NCI-H2227 (cell line): ENCODE measurements around the gene LMTK3.
"Not testable (repeated sequence)": the region's sequence is repeated elsewhere in the genome, so short reads cannot be mapped to it uniquely, and the experiment has no call there.

ENCODE experiments used
- DNase-seq: peaks from one replicate; lab custom pipeline; 2025; ENCODE audit not compliant: unreplicated experiment; lab: John Stamatoyannopoulos, UW

The LMTK3 gene

GRCh38 chr19:48490981-48491792 lies 20.4 kb downstream of the LMTK3 start:
- DNase-seq, result peak; percentile 68

DNA sequence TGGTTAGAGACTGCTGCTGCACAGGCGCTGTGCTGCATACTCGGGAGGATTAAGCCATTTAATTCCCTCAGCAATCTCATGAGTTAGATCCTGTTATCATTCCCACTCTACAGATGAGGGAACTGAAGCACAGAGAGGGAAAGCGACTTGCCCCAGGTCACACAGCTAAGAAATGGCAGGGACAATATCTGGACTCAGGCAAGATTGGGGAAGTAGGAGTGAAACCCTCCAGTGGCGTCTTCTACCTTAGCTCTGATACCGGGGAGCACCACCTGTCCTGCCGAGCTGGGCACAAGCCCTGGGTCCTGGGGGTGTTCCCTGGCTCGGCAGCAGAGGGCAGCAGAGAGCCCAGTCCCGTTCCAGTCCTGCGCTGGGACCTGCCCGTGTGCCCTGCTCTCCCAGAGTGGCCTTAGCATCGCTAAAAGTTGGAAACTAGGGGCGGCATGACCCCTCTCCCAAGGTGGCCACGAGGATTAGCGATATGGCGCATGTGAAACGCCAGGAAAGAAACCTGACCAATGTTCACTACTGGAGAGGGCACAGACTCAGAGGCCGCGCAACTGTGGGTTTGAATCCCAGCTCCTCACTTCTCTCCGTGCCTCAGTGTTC lies 21.9 kb downstream of the LMTK3 start:
- DNase-seq, result peak; percentile 53

GRCh38 chr19:48488478-48488877 lies 23.2 kb downstream of the LMTK3 start:
- not testable (repeated sequence) for DNase-seq

- no peak for DNase-seq
Measured at GRCh38 chr19:48487948-48488347, 23.7 kb downstream of the LMTK3 start.

DNA sequence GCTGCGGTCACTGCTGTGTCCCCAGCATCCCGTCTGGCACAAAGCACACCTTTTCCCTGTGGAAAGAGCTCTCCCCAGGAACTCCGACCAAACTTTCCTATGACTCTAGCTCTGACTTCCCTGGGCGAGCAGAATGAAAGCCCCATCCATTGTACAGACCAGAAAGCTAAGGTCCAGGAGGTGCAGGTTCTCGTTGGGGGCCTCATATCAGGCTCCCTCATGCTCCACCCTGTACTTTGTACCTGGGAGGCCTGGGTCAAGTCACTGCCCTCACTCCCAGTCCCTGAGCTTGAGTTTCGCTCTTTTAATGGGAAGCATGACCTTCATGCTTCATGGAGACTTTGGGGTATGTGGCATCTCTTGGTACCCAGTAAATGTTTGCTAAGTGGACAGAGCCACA lies 24.1 kb downstream of the LMTK3 start:
- DNase-seq, result no peak

- DNase-seq, result not testable (repeated sequence)
Measured at GRCh38 chr19:48486706-48487105, 24.9 kb downstream of the LMTK3 start.

- no peak for DNase-seq
Measured at GRCh38 chr19:48484931-48485612, 26.6 kb downstream of the LMTK3 start.

DNA sequence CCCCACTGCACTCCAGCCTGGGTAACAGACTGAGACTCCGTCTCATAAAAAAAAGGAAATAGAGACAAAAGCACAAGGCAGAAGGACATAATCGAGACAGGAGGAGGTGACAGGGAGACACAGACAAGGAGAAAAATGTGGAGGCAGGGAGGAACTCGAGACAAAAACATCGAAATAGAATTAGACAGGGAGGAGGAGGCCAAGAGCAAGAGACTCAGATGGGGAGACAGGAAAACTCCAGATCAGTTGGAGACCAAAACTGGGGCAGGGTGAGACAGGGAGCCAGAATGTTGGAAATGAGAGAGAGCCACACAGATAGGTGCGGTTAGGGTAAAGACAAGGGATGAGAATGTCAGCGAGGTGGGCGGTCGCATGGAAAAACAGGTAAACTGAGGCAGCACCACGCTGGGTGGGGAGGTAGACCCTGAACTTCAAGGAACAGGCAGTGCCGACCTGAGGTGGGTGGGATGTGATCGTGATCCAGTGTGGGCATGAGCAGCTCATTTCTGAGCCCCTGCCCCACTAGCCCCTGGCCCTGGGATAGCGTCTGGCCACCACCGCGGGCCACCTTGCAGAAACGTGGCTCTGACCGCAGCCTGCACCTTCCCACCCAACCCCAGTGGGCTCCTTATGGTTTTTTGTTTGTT lies 27.3 kb downstream of the LMTK3 start:
- DNase-seq, result no peak

- DNase-seq, result no peak
Measured at GRCh38 chr19:48483301-48483700, 28.3 kb downstream of the LMTK3 start.

DNA sequence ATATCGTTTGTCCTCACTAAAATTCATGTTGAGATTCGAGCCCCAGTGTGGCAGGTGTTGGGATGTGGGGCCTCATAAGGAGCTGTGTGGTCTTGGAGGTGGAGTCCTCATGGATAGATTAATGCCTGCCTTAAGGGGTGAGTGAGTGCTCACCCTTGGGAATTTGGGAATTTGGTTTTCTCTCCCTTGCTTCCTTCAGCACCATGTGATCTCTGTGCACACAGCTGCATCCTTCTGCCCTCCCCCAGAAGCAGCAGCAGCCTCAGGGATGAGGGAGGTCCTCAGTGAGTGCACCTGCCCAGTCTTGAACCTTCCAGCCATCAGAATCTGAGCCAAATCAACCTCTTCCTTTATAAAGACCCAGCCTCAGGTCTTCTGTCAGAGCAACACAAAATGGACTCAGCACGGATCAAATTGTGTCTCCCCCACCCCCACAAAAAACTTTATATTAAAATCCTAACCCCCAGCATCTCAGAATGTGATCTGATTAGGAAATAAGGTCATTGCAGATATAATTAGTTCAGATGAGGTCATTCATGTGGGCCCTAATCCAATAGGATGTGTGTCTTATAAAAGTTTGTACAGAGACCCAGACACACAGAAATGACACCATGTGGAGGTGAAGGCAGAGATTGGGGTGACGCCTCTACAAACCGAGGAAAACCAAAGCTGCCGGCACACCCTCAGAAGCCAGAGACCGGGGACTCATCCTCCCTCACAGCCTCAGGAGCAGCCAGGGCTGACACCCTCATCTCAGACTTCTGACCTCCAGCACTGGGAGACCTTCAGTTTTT lies 29.6 kb downstream of the LMTK3 start:
- no peak for DNase-seq

DNA sequence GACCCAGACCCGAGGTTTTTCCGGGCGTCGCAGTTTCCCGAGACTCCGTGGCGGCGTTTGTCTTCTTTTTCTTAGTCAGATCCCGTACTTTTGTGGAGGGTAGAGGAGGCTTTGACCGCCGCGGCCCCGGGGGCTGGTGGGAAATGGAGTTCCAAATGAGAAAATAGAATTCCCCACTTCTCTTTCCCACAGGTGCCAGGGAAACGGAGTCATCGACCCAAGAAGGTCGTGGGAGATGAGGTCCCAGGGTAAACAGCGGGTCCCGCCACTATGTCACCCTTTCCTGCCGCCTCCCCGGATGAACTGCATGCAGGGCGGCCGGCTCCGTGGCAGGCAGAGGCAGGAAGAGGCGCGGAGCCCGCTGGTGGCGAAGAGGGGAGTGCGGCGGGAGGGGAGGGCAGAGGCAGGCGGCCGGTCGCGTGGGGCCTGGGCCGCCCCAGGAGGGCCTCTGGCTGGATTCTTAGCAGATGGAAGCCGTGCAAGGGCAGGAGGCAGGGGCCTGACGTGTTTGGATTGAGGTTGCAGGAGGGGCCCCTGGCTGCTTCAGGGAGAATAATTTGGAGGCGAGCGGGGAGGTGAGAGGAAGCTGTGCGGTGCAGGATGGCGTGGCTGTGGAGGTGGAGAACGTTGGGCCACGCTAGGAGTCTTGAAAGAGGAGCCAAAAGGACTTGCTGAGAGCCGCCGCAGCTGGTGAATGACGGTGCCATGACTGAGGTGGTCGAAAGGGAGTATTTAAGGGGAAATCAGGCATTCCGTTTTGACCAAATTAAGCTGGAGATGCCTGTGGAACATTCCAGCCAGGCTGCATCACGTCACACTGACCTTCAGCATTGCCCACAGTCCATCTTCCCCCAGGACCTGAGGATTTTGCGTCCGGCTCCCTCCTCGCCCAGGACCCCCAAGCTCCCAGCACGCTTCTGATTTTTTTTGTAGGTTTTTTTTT lies 30.8 kb downstream of the LMTK3 start:
- no peak for DNase-seq

DNA sequence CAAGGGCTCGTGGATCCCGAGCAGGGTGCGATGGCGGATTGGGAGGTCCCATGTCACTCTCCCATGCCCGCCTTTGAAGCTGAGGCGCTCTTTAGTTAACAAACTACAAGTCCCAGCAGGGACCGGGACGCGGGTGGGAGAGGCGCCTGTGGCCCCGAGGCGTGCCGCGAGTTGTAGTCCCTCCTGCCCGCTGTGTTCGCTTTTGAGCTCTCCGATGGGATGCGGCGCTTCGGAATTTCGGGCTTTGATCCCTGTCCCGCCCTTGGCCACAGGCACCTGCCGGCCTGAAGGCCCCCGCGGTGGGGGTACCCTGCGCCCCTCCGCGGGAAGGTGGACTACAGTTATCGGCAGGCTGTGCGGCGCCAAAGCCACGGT lies 31.5 kb downstream of the LMTK3 start:
- DNase-seq, result no peak

DNA sequence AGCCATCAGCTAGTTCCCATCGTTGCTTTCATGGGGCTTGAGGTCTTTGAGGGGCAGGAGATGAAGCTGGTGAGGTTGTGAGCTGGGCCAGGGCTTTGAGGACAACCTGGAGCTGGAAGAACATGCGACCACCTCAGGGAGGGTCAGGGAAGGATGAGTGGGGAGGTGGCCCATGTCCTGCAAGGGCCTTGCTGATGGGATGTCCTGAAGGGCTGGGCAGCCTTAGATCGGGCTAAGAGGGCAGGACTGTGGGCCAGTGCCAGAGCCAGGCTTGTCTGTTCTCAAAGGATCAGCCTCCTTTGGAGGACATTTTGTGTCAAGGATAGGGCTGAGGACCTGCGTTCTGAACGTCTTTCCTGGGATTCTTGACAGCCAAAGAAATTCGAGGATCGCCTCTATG lies 31.9 kb downstream of the LMTK3 start:
- DNase-seq, result no peak

DNA sequence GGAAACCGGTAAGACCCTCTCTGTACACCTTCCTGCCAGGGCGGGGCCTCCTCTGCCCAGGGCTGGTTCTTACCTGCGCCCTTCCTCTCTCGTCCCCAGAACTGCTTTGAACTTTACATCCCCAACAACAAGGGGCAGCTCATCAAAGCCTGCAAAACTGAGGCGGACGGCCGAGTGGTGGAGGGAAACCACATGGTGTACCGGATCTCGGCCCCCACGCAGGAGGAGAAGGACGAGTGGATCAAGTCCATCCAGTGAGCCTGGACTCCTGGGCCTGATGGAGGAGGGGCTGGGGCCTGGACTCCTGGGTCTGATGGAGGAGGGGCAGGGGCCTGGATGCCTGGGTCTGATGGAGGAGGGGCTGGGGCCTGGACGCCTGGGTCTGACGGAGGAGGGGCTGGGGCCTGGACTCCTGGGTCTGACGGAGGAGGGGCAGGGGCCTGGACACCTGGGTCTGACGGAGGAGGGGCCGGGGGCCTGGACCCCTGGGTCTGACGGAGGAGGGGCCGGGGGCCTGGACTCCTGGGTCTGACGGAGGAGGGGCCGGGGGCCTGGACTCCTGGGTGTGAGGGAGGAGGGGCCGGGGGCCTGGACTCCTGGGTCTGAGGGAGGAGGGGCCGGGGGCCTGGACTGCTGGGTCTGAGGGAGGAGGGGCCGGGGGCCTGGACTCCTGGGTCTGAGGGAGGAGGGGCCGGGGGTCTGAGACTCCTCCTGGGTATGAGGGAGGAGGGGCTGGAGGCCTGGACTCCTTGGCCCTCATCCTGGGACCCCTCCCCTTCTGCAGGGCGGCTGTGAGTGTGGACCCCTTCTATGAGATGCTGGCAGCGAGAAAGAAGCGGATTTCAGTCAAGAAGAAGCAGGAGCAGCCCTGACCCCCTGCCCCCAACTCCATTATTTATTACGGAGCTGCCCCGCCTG lies 33.0 kb downstream of the LMTK3 start:
- DNase-seq, result no peak

GRCh38 chr19:48477698-48478338 lies 33.8 kb downstream of the LMTK3 start:
- no peak for DNase-seq

DNA sequence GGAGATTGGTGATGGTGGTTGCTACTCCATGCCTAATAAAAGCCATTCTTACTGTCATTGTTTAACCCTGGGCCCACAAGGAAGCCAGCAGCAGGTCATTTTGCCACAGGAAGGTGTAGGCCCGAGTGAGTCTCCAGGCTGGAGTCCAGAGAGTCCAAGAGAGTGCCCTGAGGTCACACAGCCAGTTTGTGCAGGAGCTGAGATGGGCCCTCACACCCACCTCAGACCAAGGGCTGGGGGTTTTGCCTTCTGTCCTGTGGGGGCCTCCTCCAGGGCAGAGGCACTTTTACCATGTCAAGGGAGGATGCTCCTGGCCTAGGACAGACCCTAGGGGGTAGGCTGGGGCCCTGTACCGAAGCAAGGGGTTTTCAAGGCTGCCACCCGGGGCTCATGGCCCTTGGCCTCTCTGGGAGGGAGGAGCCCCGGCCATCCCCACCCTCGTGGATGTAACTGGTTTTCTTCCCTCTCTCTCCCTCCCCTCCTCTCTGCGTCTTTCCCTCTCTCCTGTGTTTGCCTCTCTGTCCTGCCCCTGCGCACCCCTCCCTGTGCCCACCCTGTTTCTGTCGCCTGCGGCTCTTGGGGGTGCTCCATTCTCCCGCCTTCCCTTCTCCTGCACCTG lies 34.5 kb downstream of the LMTK3 start:
- no peak for DNase-seq

DNA sequence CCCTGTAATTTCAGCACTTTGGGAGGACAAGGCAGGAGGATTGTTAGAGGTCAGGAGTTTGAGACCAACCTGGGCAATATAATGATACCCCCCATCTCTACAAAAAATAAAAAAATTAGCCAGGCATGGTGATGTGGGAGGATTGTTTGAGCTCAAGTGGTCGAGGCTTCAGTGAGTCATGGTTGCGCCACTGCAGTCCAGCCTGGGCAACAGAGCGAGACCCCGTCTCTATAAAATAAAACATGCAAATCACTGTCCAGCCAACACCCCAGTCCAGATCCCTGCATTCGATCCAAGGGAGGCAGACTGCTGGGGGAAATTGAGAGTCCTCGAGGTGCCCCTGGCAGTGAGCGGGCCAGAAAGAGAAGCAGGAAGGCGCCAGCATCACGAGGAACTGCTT lies 35.5 kb downstream of the LMTK3 start:
- no peak for DNase-seq
